Liver (tissue), 9 donors: ENCODE measurements around the gene NUTF2. TPM values are rescaled to one million over a fixed set of nuclear protein-coding genes. Genes with fewer than 3 reads are reported as not detected.

Experiments
- DNase-seq: peaks from one replicate; pipeline ENCODE4 v3.0.0-alpha.2; 2017; ENCODE audit warnings: low spot score
- H3K27ac ChIP-seq, 2 donors: one replicate each; pipeline ENCODE4 v1.7.0; 2013; ENCODE audit warnings: inconsistent platforms in 2 of 2, low read length in 2 of 2, control low read depth in 1 of 2, low read depth in 1 of 2, mild to moderate bottlenecking in 1 of 2
- H3K27me3 ChIP-seq, 4 donors: one replicate each; pipeline versions ENCODE4 v1.6.1 to v1.7.0; 2013; ENCODE audit warnings: low read length in 3 of 4, inconsistent platforms in 1 of 4, mild to moderate bottlenecking in 1 of 4, moderate library complexity in 1 of 4; ENCODE audit not compliant: control insufficient read depth in 4 of 4, insufficient read depth in 4 of 4
- H3K36me3 ChIP-seq, 4 donors: one replicate each; pipeline versions ENCODE4 v1.6.1 to v1.7.0; 2013; ENCODE audit warnings: low read length in 3 of 4, mild to moderate bottlenecking in 3 of 4, low read depth in 1 of 4, moderate library complexity in 1 of 4; ENCODE audit not compliant: control insufficient read depth in 4 of 4, insufficient read depth in 3 of 4
- H3K4me1 ChIP-seq, 4 donors: one replicate each; pipeline versions ENCODE4 v1.6.1 to v1.7.0; 2013; ENCODE audit warnings: low read length in 3 of 4, mild to moderate bottlenecking in 3 of 4, moderate library complexity in 1 of 4; ENCODE audit not compliant: control insufficient read depth in 4 of 4, insufficient read depth in 4 of 4
- H3K4me3 ChIP-seq, 3 donors: one replicate each; pipeline versions ENCODE4 v1.6.1 to v1.7.0; 2013; ENCODE audit warnings: low read length in 3 of 3, control low read depth in 1 of 3, low read depth in 1 of 3, mild to moderate bottlenecking in 1 of 3
- H3K9ac ChIP-seq, 2 donors: one replicate each; pipeline ENCODE4 v1.7.0; 2013; ENCODE audit warnings: low read length in 2 of 2, mild to moderate bottlenecking in 2 of 2, moderate library complexity in 2 of 2, control low read depth in 1 of 2, low read depth in 1 of 2
- H3K9me3 ChIP-seq, 4 donors: one replicate each; pipeline versions ENCODE4 v1.6.1 to v1.7.0; 2013; ENCODE audit warnings: low read length in 3 of 4; ENCODE audit not compliant: control insufficient read depth in 4 of 4
- ATF3 ChIP-seq: IDR thresholded peaks from 2 replicates; pipeline ENCODE4 v1.6.1; 2016; ENCODE audit warnings: antibody characterized with exemption
- CTCF ChIP-seq: fragments of 150-350 bp; IDR thresholded peaks from 2 replicates; pipeline ENCODE4 v1.5.1; 2017; ENCODE audit warnings: improper control_type of control experiment, low read depth, low read length; ENCODE audit not compliant: missing input control
- EGR1 ChIP-seq, 2 donors: IDR thresholded peaks; 2 replicates each; pipeline ENCODE4 v1.6.1; 2016 to 2018; ENCODE audit warnings: antibody characterized with exemption in 2 of 2, low read depth in 2 of 2
- FOXA1 ChIP-seq: IDR thresholded peaks from 2 replicates; pipeline ENCODE4 v1.6.1; 2016; ENCODE audit warnings: antibody characterized with exemption
- FOXA2 ChIP-seq: IDR thresholded peaks from 2 replicates; pipeline ENCODE4 v1.6.1; 2016; ENCODE audit warnings: antibody characterized with exemption
- GABPA ChIP-seq, 2 donors: IDR thresholded peaks in 1 of 2; conservative IDR thresholded peaks in 1 of 2; 2 replicates each; pipeline ENCODE4 v1.6.1; 2016; ENCODE audit warnings: antibody characterized with exemption in 2 of 2, mild to moderate bottlenecking in 1 of 2, moderate library complexity in 1 of 2
- HNF4A ChIP-seq, 2 donors: conservative IDR thresholded peaks; 2 replicates each; pipeline ENCODE4 v1.6.1; 2016; ENCODE audit warnings: antibody characterized with exemption in 2 of 2, mild to moderate bottlenecking in 2 of 2
- HNF4G ChIP-seq: IDR thresholded peaks from 2 replicates; pipeline ENCODE4 v1.6.1; 2016; ENCODE audit warnings: antibody characterized with exemption
- JUND ChIP-seq, 2 donors: IDR thresholded peaks; 2 replicates each; pipeline ENCODE4 v1.6.1; 2016; ENCODE audit warnings: antibody characterized with exemption in 2 of 2
- MAX ChIP-seq: IDR thresholded peaks from 2 replicates; pipeline ENCODE4 v1.6.1; 2016; ENCODE audit warnings: antibody characterized with exemption
- NR2F2 ChIP-seq: IDR thresholded peaks from 2 replicates; pipeline ENCODE4 v1.6.1; 2016; ENCODE audit warnings: antibody characterized with exemption
- RAD21 ChIP-seq, 2 donors: IDR thresholded peaks; 2 replicates each; pipeline ENCODE4 v1.6.1; 2016; ENCODE audit warnings: antibody characterized with exemption in 2 of 2, mild to moderate bottlenecking in 2 of 2
- REST ChIP-seq: IDR thresholded peaks from 2 replicates; pipeline ENCODE4 v1.6.1; 2016; ENCODE audit warnings: antibody characterized with exemption, mild to moderate bottlenecking
- RXRA ChIP-seq, 2 donors: IDR thresholded peaks; 2 replicates each; pipeline ENCODE4 v1.6.1; 2017 to 2018; ENCODE audit warnings: antibody characterized with exemption in 2 of 2, mild to moderate bottlenecking in 1 of 2
- SP1 ChIP-seq: IDR thresholded peaks from 2 replicates; pipeline ENCODE4 v1.6.1; 2018; ENCODE audit warnings: antibody characterized with exemption, mild to moderate bottlenecking
- TAF1 ChIP-seq: conservative IDR thresholded peaks from 2 replicates; pipeline ENCODE4 v1.6.1; 2016; ENCODE audit warnings: antibody characterized with exemption, mild to moderate bottlenecking
- YY1 ChIP-seq: IDR thresholded peaks from 2 replicates; pipeline ENCODE4 v1.6.1; 2016; ENCODE audit warnings: antibody characterized with exemption, mild to moderate bottlenecking
- ZBTB33 ChIP-seq: IDR thresholded peaks from 2 replicates; pipeline ENCODE4 v1.6.1; 2016; ENCODE audit warnings: antibody characterized with exemption
- WGBS: extraction: QIAGEN DNeasy Blood & Tissue Kit; methylation state at CpG from one replicate; pipeline ENCODE4 v1.1.7; 2013; 5-methylcytosine and 5-hydroxymethylcytosine counted together
- polyA plus RNA-seq, 2 donors: library from polyadenylated mRNA; stranded (reverse) in 1 of 2; unstranded in 1 of 2; fragments of 200-250 nt in 1 of 2; fragments of >200 nt in 1 of 2; fragmentation: Nextera tagmentation in 1 of 2; extraction: Ambion mirVana in 1 of 2; gene quantifications; one replicate each; pipeline versions ENCODE4 v1.2.1 to v1.2.3, GENCODE V29; 2013 to 2015
- total RNA-seq, 2 donors: library from RNA; depleted of rRNA; stranded (reverse); fragments of >200 nt; gene quantifications; one replicate each; pipeline ENCODE4 v1.2.3, GENCODE V29; 2014
- donor health status: healthy.
- donor health status: healthy.
- donor health status: healthy.
- donor health status: healthy.
- donor health status: healthy.

NUTF2 gene
- total and polyA plus RNA-seq, 4 donors: 27.4 to 69.5 (median 54.8) TPM

- TF ChIP-seq REST: no peak
- TF ChIP-seq TAF1: no peak
- TF ChIP-seq YY1: no peak
- TF ChIP-seq RXRA (IDR thresholded peaks at IDR 0.05): no peak
- TF ChIP-seq EGR1 (IDR thresholded peaks at IDR 0.05; ENCODE audit: low read depth in 2 of 2): no peak
These were observed 530 bp downstream of the NUTF2 start, which contains the start of gene CENPT (continued) for GRCh38 chr16:67847064-67847861.

- Histone ChIP-seq H3K36me3 (no peaks in the 10 kb centered on the region), H3K27me3 (no peaks in the 10 kb centered on the region), H3K9me3 (no peaks in the 10 kb centered on the region), H3K4me1 (peaks cover 14 to 46% (median 38%) of the 10 kb centered on the region in 4 donors), H3K4me3 (peak overlapping the region in 2 of 3 donors; percentile 84 to 92), H3K27ac (peak overlapping the region in 1 of 2 donors; percentile 28), H3K9ac (peak overlapping the region in 1 of 2 donors; percentile 95)
- WGBS: 93% methylated on average over 11 of the region's 11 CpGs
- TF ChIP-seq FOXA1 (no peak), YY1 (no peak)
- DNase-seq: no peak
These were observed 1.4 kb downstream of the NUTF2 start for GRCh38 chr16:67848118-67848517.

- no peak for TF ChIP-seq GABPA (IDR thresholded peaks at IDR 0.05 in 1 of 2, conservative IDR thresholded peaks at IDR 0.05 in 1 of 2)
- no peak for TF ChIP-seq EGR1 (IDR thresholded peaks at IDR 0.05; ENCODE audit: low read depth in 2 of 2)
- TF ChIP-seq ZBTB33: no peak
- TF ChIP-seq ATF3: no peak
- TF ChIP-seq MAX: no peak
- TF ChIP-seq HNF4A (conservative IDR thresholded peaks at IDR 0.05): no peak
- TF ChIP-seq SP1: no peak
- TF ChIP-seq HNF4G: no peak
- no peak for TF ChIP-seq RAD21 (IDR thresholded peaks at IDR 0.05)
- TF ChIP-seq RXRA (IDR thresholded peaks at IDR 0.05): no peak
- TF ChIP-seq FOXA2: no peak
- no peak for TF ChIP-seq REST
- TF ChIP-seq NR2F2: no peak
- TF ChIP-seq CTCF: no peak
- TF ChIP-seq YY1: no peak
- TF ChIP-seq JUND (IDR thresholded peaks at IDR 0.05): no peak
- TF ChIP-seq FOXA1: no peak
- no peak for TF ChIP-seq TAF1
- no peak for DNase-seq
- peaks cover 8 to 23% (median 18%) of the 10 kb centered on the region in 4 donors for H3K4me1 ChIP-seq
- H3K4me3 ChIP-seq: no peak overlapping the region
- no peaks in the 10 kb centered on the region for H3K36me3 ChIP-seq
- no peaks in the 10 kb centered on the region for H3K9me3 ChIP-seq
- WGBS: 100% methylated on average over 3 of the region's 3 CpGs
- no peak overlapping the region for H3K9ac ChIP-seq
- no peak overlapping the region for H3K27ac ChIP-seq
- no peaks in the 10 kb centered on the region for H3K27me3 ChIP-seq
These were observed 6.9 kb downstream of the NUTF2 start for GRCh38 chr16:67853670-67854069.
